Eye (tissue), 1 donor: ENCODE data around the gene TAX1BP1.

Experiments used
- DNase-seq: peaks from one replicate; pipeline ENCODE4 v3.0.0-alpha.2; 2015

Gene TAX1BP1

DNA sequence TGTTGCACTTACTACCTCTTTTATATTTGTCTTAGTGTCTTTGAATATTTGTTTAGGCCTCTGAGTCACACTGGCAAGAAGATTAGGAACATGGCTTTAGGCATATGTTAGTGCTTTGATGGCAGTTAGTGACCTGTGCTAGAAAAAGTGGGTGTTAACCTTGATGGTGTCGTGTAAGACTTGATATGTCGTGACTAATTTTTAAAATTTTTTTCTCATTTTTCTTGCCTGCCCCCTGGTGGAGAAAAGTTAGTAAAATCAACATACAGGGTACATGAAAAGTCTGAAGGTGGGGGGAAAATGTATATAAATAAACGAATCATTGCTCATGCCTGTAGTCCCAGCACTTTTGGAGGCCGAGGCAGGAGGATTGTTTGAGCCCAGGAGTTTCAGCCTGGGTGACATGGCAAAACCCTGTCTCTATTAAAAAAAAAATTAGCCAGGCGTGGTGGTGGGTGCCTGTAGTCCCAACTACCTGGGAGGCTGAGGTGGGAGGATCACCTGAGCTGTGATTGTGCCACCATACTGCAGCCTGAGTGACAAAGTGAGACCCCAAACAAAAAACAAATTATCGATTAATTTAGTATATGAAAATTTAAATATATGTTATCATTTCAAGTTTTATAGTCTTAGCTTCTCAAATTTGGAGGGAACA is 44.6 kb downstream of the TAX1BP1 start:
- DNase-seq = peak; percentile 61

DNA sequence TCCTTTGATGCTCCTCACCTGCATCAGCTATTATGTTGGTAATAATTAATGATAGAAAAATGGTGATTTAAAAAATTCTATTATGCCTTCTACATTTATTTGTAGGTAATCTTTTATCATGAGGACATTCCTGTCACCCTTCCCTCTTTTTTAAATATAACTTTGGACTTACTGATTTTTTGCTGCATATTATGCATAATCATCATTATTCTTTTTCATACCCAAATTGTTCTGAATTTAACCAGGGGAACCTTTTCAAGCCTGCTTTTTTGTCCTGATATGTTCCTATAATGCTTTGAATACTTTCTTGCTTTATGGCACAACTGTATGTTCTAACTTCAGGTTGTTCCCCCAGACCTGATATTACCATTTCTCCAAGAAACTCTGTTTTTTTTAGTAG is 48.5 kb downstream of the TAX1BP1 start:
- DNase-seq = no peak

- DNase-seq = no peak
Observed at GRCh38 chr7:27793780-27794179, 53.8 kb downstream of the TAX1BP1 start.

GRCh38 chr7:27795977-27796376 is 56.0 kb downstream of the TAX1BP1 start:
- DNase-seq = no peak

DNA sequence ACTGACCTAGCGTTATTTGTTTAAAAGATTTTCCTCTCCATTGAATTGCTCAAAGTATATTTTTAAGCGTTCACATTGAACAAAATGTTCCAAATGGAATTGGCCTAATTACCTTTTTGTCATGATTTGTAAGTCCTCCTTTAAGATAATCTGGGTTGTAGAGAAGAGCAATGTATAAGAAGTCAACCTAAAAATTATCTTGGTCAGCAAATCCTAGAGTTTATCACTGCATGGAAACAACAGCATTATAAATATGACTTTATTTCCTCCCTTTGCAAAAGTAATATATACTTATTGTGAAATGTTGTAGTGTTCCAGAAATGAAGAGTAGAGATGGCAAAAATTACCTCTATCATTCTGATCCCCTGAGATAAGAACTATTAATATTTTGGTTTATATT is 59.2 kb downstream of the TAX1BP1 start:
- DNase-seq = no peak

DNA sequence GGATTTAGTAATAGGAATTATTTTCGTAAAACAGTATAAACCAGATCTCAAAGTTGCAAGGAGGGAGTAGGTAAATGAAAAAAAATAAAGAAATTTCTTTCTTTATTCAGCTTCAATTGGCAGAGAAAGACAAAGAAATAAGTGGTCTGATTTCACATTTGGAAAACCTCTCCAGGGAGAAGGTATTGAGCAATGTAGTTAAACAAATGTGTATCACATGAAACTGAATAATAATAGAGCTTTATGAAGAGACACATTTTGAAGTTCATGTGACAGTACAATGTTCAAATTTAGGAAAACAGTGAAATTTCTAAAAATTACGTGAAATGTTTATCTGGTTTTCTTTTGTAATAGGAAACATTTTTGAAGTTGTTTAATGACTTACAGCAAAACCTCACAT is 63.0 kb downstream of the TAX1BP1 start:
- DNase-seq = no peak

DNA sequence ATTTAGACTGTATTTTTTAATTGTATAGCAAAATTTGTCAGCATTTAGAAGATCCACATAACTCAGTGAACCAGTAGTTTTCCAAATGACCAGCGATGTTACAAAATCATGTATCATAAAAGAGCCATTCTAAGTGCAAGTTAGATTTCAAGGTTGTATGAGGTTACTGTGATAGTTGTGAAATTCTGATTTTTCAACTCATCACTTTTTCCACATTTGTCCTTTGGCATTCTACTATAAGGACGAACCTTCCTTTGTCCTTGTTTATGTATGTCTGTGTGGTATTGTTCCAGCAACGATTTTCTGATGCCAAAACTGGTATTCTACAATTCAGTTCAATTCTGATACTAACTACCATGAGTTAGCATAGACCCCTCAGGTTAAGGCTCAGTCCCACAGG is 64.2 kb downstream of the TAX1BP1 start:
- DNase-seq = no peak

GRCh38 chr7:27808626-27809025 is 68.7 kb downstream of the TAX1BP1 start:
- no peak for DNase-seq

DNA sequence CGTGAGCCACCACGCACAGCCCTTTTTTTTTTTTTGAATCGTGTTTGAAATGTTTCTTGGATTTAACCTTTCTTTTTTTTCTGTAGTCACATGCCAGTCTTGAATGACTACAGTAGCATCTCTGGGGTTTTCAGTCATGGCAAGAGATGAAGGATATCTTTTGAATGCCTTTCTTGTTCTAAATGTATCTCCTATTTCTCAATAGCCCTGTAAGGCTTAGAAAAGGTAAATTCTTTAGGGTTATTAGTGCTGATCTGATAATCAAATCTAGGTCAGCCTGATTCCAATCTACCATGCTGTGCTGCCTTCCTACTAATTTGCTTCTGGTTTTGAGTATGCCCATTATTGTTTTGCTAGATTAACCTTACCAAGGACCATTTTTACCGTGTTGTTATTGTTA is 70.2 kb downstream of the TAX1BP1 start:
- no peak for DNase-seq

- DNase-seq = no peak
Observed at GRCh38 chr7:27812706-27813105, 72.7 kb downstream of the TAX1BP1 start.

DNA sequence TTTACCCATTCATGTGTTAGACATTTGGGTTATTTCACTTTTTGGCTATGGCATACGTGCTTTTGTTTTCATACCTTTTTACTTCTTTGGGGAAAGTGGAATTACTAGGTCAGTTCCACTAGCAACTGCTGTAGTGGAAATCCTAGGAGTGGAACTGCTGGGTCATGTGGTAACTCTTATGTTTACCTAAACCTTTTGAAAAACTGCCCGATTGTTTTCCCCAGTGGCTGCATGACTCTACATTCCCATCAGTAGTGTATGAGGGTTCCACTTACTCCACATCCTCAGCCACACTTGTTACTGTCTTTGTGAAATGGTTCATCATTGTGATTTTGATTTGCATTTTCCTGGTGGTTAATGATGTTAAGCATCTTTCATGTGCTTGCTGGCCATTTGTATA is 82.3 kb downstream of the TAX1BP1 start:
- DNase-seq = no peak

DNA sequence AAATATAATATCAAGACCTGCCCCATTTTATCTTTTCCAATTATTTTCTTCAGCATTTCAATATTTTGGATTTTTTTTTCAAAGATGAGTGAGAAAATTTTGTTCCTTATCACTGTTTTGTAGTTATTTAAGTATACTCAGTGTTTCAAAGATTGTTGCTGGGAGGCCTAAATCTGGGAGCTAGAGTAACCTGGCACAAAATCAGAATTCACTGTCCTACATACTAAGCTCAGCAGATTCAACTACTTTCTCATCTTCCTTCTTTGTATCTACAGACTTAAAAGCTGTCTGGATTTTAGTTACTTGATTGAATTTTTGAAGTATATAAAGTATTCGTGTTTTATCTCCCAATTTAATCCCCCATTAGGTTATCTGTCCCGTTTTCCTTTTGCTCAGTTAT is 85.9 kb downstream of the TAX1BP1 start:
- DNase-seq = no peak

GRCh38 chr7:27826357-27826756 is 86.4 kb downstream of the TAX1BP1 start:
- DNase-seq = no peak

- DNase-seq = no peak
Observed at GRCh38 chr7:27834179-27834921, 94.4 kb downstream of the TAX1BP1 start.

GRCh38 chr7:27835376-27835775 is 95.4 kb downstream of the TAX1BP1 start:
- DNase-seq = no peak

DNA sequence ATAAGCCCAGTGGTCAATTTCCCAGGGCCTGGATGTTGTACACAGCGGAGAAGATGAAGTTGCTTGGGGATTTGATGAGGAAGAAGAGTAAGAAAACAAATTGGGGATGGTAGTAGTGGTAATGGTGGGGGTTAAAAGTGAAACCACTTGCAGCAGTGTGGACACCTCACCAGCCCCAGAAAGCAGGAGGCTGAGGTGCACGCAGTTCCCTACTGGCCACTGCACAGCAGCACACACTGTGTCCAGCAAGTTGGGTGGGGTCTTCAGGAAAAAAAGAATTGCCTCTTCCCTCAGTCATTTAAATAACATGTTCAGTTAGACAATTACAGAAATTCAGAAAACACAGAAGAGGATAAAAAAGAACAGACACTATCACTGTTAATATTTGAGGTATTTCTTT is 96.6 kb downstream of the TAX1BP1 start:
- no peak for DNase-seq

- DNase-seq = no peak
Observed at GRCh38 chr7:27839099-27839498, 99.1 kb downstream of the TAX1BP1 start.

DNA sequence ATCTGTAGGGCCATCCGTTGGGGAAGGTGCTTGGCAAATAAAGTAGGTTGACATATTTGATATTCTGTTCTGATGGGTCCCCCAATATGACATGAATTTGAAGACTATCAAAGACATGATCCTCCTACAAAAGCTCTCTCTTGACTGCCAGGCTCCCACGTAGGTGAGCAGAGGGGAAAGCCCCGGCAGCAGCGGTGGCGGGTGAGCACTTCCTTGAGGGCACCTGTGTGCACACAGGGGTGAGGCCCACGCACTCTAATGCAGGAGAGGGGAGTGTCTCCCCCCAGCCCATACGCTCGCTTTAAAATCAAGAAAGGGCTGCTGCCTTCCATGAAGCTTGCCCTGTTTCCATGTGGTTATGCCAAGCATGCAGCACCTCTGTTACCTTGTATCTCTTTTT is 100.4 kb downstream of the TAX1BP1 start:
- no peak for DNase-seq

GRCh38 chr7:27840760-27841364 is 100.9 kb downstream of the TAX1BP1 start:
- no peak for DNase-seq

- peak; percentile 49 for DNase-seq
Observed at GRCh38 chr7:27842094-27842692, 102.2 kb downstream of the TAX1BP1 start.

- peak; percentile 71 for DNase-seq
Observed at GRCh38 chr7:27842851-27843250, 102.9 kb downstream of the TAX1BP1 start.

- no peak for DNase-seq
Observed at GRCh38 chr7:27843584-27844305, 103.8 kb downstream of the TAX1BP1 start.

GRCh38 chr7:27846388-27846787 is 106.4 kb downstream of the TAX1BP1 start:
- DNase-seq = no peak
